CD14-positive monocyte (primary cell): ENCODE measurements around the gene LAMB3. TPM values are rescaled to one million over a fixed set of nuclear protein-coding genes. Genes with fewer than 3 reads are reported as not detected.

Experiments used
- DNase-seq, 3 donors: peaks; one replicate each; pipeline ENCODE4 v3.0.0-alpha.2; 2011 to 2022
- H2AFZ ChIP-seq: 2 replicates; pipeline ENCODE4 v1.6.0; 2012; ENCODE audit warnings: mild to moderate bottlenecking, low read depth, low read length, inconsistent platforms; ENCODE audit not compliant: insufficient read depth, poor library complexity, severe bottlenecking
- H3K27ac ChIP-seq, 2 donors: 1 replicate in 1 of 2; 2 replicates in 1 of 2; pipeline ENCODE4 v1.5.1; 2012 to 2013; ENCODE audit warnings: low read length in 2 of 2, control low read depth in 1 of 2, inconsistent platforms in 1 of 2, low read depth in 1 of 2, mild to moderate bottlenecking in 1 of 2
- H3K27me3 ChIP-seq, 2 donors: one replicate each; pipeline versions ENCODE4 v1.6.0 to v1.6.1; 2011 to 2013; ENCODE audit warnings: low read length in 2 of 2; ENCODE audit not compliant: control insufficient read depth in 2 of 2, insufficient read depth in 2 of 2
- H3K36me3 ChIP-seq, 2 donors: replicated peaks in 1 of 2; 1 replicate in 1 of 2; 2 replicates in 1 of 2; pipeline versions ENCODE4 v1.5.1 to v1.6.1; 2012 to 2013; ENCODE audit warnings: low read length in 2 of 2, control low read depth in 1 of 2, inconsistent platforms in 1 of 2, mild to moderate bottlenecking in 1 of 2; ENCODE audit not compliant: insufficient read depth in 2 of 2, control insufficient read depth in 1 of 2
- H3K4me1 ChIP-seq, 2 donors: 1 replicate in 1 of 2; 2 replicates in 1 of 2; pipeline versions ENCODE4 v1.5.1 to v1.6.1; 2012 to 2013; ENCODE audit warnings: low read length in 2 of 2, control low read depth in 1 of 2, inconsistent platforms in 1 of 2, mild to moderate bottlenecking in 1 of 2, moderate library complexity in 1 of 2; ENCODE audit not compliant: insufficient read depth in 2 of 2, control insufficient read depth in 1 of 2
- H3K4me2 ChIP-seq: replicated peaks from 2 replicates; pipeline ENCODE3; 2012; ENCODE audit warnings: low read length, moderate library complexity, mild to moderate bottlenecking; ENCODE audit not compliant: poor library complexity, severe bottlenecking; ENCODE audit errors: extremely low read depth
- H3K4me3 ChIP-seq, 3 experiments: fragments of 200-600 bp in 1 of 3; sonication (generic) in 1 of 3; replicated peaks in 1 of 3; 1 replicate in 2 of 3; 2 replicates in 1 of 3; pipeline ENCODE4 v1.5.1; 2011 to 2013; ENCODE audit warnings: low read length in 3 of 3, mild to moderate bottlenecking in 3 of 3, control low read depth in 2 of 3, low read depth in 2 of 3, inconsistent platforms in 1 of 3, moderate library complexity in 1 of 3
- H3K79me2 ChIP-seq: 2 replicates; pipeline ENCODE4 v1.6.0; 2012; ENCODE audit warnings: mild to moderate bottlenecking, control low read depth, inconsistent platforms, low read length, moderate library complexity; ENCODE audit not compliant: insufficient read depth
- H3K9ac ChIP-seq: 2 replicates; pipeline ENCODE4 v1.6.0; 2017; ENCODE audit warnings: low read length, mild to moderate bottlenecking; ENCODE audit not compliant: insufficient read depth, poor library complexity, severe bottlenecking
- H3K9me3 ChIP-seq, 2 donors: replicated peaks in 1 of 2; 1 replicate in 1 of 2; 2 replicates in 1 of 2; pipeline versions ENCODE4 v1.5.1 to v1.6.1; 2012 to 2013; ENCODE audit warnings: low read length in 2 of 2, control low read depth in 1 of 2; ENCODE audit not compliant: control insufficient read depth in 1 of 2, insufficient read depth in 1 of 2
- H4K20me1 ChIP-seq: 2 replicates; pipeline ENCODE4 v1.6.0; 2012; ENCODE audit warnings: mild to moderate bottlenecking, low read length, control low read depth, moderate library complexity; ENCODE audit not compliant: insufficient read depth
- H3K27ac Mint-ChIP-seq, 7 donors: one replicate each; pipeline ENCODE4 v1.8.0; 2020; ENCODE audit warnings: mild to moderate bottlenecking in 7 of 7, mixed read lengths in 7 of 7, moderate library complexity in 6 of 7, inconsistent platforms in 2 of 7
- H3K27me3 Mint-ChIP-seq, 3 donors: one replicate each; pipeline ENCODE4 v1.8.0; 2021 to 2022; ENCODE audit warnings: low read depth in 3 of 3, mild to moderate bottlenecking in 3 of 3, mixed read lengths in 3 of 3, moderate library complexity in 3 of 3, inconsistent platforms in 1 of 3
- H3K36me3 Mint-ChIP-seq, 2 donors: one replicate each; pipeline ENCODE4 v1.8.0; 2020; ENCODE audit warnings: mixed read lengths in 2 of 2, inconsistent platforms in 1 of 2, mild to moderate bottlenecking in 1 of 2
- H3K4me1 Mint-ChIP-seq: one replicate; pipeline ENCODE4 v1.8.0; 2020; ENCODE audit warnings: mild to moderate bottlenecking, mixed read lengths
- H3K4me3 Mint-ChIP-seq, 2 donors: one replicate each; pipeline ENCODE4 v1.8.0; 2020; ENCODE audit warnings: mild to moderate bottlenecking in 2 of 2, mixed read lengths in 2 of 2, moderate library complexity in 1 of 2
- H3K9me3 Mint-ChIP-seq, 7 donors: one replicate each; pipeline ENCODE4 v1.8.0; 2020 to 2022; ENCODE audit warnings: mixed read lengths in 7 of 7, mild to moderate bottlenecking in 6 of 7, moderate library complexity in 6 of 7, inconsistent platforms in 2 of 7
- CTCF ChIP-seq: fragments of 200-600 bp; IDR thresholded peaks from one replicate; pipeline ENCODE4 v1.8.0; 2022; ENCODE audit warnings: antibody characterized with exemption, mild to moderate bottlenecking
- WGBS: methylation state at CpG from one replicate; pipeline ENCODE4 v1.1.5; 2013; ENCODE audit warnings: missing lambda C conversion rate; ENCODE audit not compliant: insufficient coverage; 5-methylcytosine and 5-hydroxymethylcytosine counted together
- intact Hi-C, 2 donors: fragments of 100-400 bp; cut with micrococcal nuclease; formaldehyde crosslinking; loops; one replicate each; pipeline versions ENCODE4 v1.15.0 to v1.15.1; 2023
- polyA plus RNA-seq, 3 donors: library from polyadenylated mRNA; depleted of rRNA in 1 of 3; unstranded in 2 of 3; stranded (reverse) in 1 of 3; fragments of 300-500 nt in 2 of 3; fragments of >200 nt in 1 of 3; fragmentation: Illumina TruSeq in 2 of 3; gene quantifications; 1 replicate in 2 of 3; 2 replicates in 1 of 3; pipeline ENCODE4 v1.2.3, GENCODE V29; 2012 to 2021

LAMB3 gene
- polyA plus RNA-seq, 3 donors = 0.29 to 0.67 (median 0.30) TPM

- H3K4me3 ChIP-seq = no peak overlapping the region
- DNase-seq = no peak
- no peak overlapping the region for H3K4me2 ChIP-seq
- Mint-ChIP-seq H3K4me1 (no peaks in the 10 kb centered on the region), H3K36me3 (no peaks in the 10 kb centered on the region), H3K4me3 (no peak overlapping the region), H3K27me3 (peaks cover 19 to 26% (median 22%) of the 10 kb centered on the region in 3 donors), H3K9me3 (no peaks in the 10 kb centered on the region), H3K27ac (no peak overlapping the region)
- peaks cover 6% of the 10 kb centered on the region in 2 donors for H3K27me3 ChIP-seq
- no peak overlapping the region for H3K27ac ChIP-seq
- H3K9me3 ChIP-seq = no peaks in the 10 kb centered on the region
- TF ChIP-seq CTCF = no peak
- H3K36me3 ChIP-seq = no peaks in the 10 kb centered on the region
- no peaks in the 10 kb centered on the region for H4K20me1 ChIP-seq
- no peak overlapping the region for H3K9ac ChIP-seq
- no peak overlapping the region for H2AFZ ChIP-seq
- intact Hi-C loops = no loop called here
- no peaks in the 10 kb centered on the region for H3K4me1 ChIP-seq
- WGBS = 67% methylated on average over 2 of the region's 2 CpGs
- no peaks in the 10 kb centered on the region for H3K79me2 ChIP-seq
Observed at GRCh38 chr1:209593747-209594146, 58.5 kb downstream of the LAMB3 start.

- TF ChIP-seq CTCF = no peak
- Histone ChIP-seq H3K4me1 (no peaks in the 10 kb centered on the region), H3K9me3 (no peaks in the 10 kb centered on the region), H2AFZ (no peak overlapping the region), H3K4me3 (no peak overlapping the region), H4K20me1 (no peaks in the 10 kb centered on the region), H3K4me2 (no peak overlapping the region), H3K9ac (no peak overlapping the region), H3K79me2 (no peaks in the 10 kb centered on the region), H3K36me3 (no peaks in the 10 kb centered on the region), H3K27ac (no peak overlapping the region), H3K27me3 (peaks cover 16 to 24% of the 10 kb centered on the region in 2 donors)
- no peaks in the 10 kb centered on the region for H3K36me3 Mint-ChIP-seq
- no peak for DNase-seq
- peaks cover 15 to 34% (median 21%) of the 10 kb centered on the region in 3 donors for H3K27me3 Mint-ChIP-seq
- 87% methylated on average over 4 of the region's 6 CpGs for WGBS
- no peak overlapping the region for H3K4me3 Mint-ChIP-seq
- H3K4me1 Mint-ChIP-seq = peaks cover 5% of the 10 kb centered on the region
- intact Hi-C loops = no loop called here
- peaks cover 0 to 2% (median 0%) of the 10 kb centered on the region in 7 donors for H3K9me3 Mint-ChIP-seq
- no peak overlapping the region for H3K27ac Mint-ChIP-seq
Observed at GRCh38 chr1:209590405-209590804, 61.8 kb downstream of the LAMB3 start.
